H1 (cell line): ENCODE data around the gene BCAR3.

Experiments
- CEBPB ChIP-seq: IDR thresholded peaks from 2 replicates; pipeline ENCODE4 v1.6.1; 2012; ENCODE audit warnings: low read depth, low read length
- CTCF ChIP-seq, 3 experiments: IDR thresholded peaks; 1 replicate in 2 of 3; 2 replicates in 1 of 3; pipeline versions ENCODE4 v1.5.1 to v1.6.1; 2011; ENCODE audit warnings: low read length in 3 of 3, mild to moderate bottlenecking in 3 of 3, inconsistent platforms in 2 of 3, low read depth in 1 of 3, moderate library complexity in 1 of 3; ENCODE audit not compliant: insufficient read depth in 1 of 3; ENCODE audit errors: control extremely low read depth in 1 of 3
- POLR2A ChIP-seq, 2 experiments: IDR thresholded peaks; 1 replicate in 1 of 2; 2 replicates in 1 of 2; pipeline ENCODE4 v1.6.1; 2011; ENCODE audit warnings: low read depth in 2 of 2, low read length in 2 of 2, mild to moderate bottlenecking in 2 of 2; ENCODE audit errors: control extremely low read depth in 1 of 2
- YY1 ChIP-seq: IDR thresholded peaks from 2 replicates; pipeline ENCODE4 v1.6.1; 2011; ENCODE audit warnings: low read depth, mild to moderate bottlenecking, low read length
- ZNF274 ChIP-seq: IDR thresholded peaks from 2 replicates; pipeline ENCODE4 v1.7.0; 2012; ENCODE audit warnings: low read length, borderline replicate concordance; ENCODE audit errors: extremely low read depth

GRCh38 chr1:93671099-93671621 is 10.5 kb downstream of the BCAR3 start:
- TF ChIP-seq CEBPB (no peak), YY1 (no peak), ZNF274 (no peak), CTCF (IDR thresholded peaks at IDR 0.05; ENCODE audit: control extremely low read depth in 1 of 3, insufficient read depth in 1 of 3, low read depth in 1 of 3, low read length in 3 of 3) (no peak), POLR2A (IDR thresholded peaks at IDR 0.05; ENCODE audit: control extremely low read depth in 1 of 2, low read depth in 2 of 2, low read length in 2 of 2) (no peak)
